SK-N-SH treated with all-trans-retinoic acid at 6 μM for 48 hours (cell line): ENCODE results near the gene ALPP.

Experiments used
- GLIS3 ChIP-seq: fragments of 250-450 bp; sonication (Bioruptor Pico); IDR thresholded peaks from 2 replicates; pipeline ENCODE4 v1.5.0; 2020; ENCODE audit warnings: mild to moderate bottlenecking, moderate library complexity
- POU6F1 ChIP-seq: fragments of 250-450 bp; sonication (Bioruptor Pico); IDR thresholded peaks from 2 replicates; pipeline ENCODE4 v1.8.0; 2021; ENCODE audit warnings: low read depth, mild to moderate bottlenecking, moderate library complexity, borderline replicate concordance
- PPARA ChIP-seq: fragments of 250-450 bp; sonication (Bioruptor Pico); IDR thresholded peaks from 2 replicates; pipeline ENCODE4 v1.5.0; 2020; ENCODE audit warnings: mild to moderate bottlenecking, borderline replicate concordance
- ZNF565 ChIP-seq: fragments of 450-650 bp; formaldehyde crosslinking; conservative IDR thresholded peaks from 2 replicates; pipeline ENCODE4 v1.5.0; 2020; ENCODE audit warnings: low read depth, mild to moderate bottlenecking, moderate library complexity

- TF ChIP-seq POU6F1 (CRISPR knock-in tag) (no peak), PPARA (CRISPR knock-in tag) (no peak), GLIS3 (CRISPR knock-in tag) (no peak), ZNF565 (no peak)
Observed at GRCh38 chr2:232354069-232354468, 24.5 kb upstream of the ALPP start.
